Right kidney (tissue), 1 donor: ENCODE data around the gene VWA7.

Source experiments
- DNase-seq: peaks from one replicate; pipeline ENCODE4 v3.0.0-alpha.2; 2016

Gene VWA7

DNA sequence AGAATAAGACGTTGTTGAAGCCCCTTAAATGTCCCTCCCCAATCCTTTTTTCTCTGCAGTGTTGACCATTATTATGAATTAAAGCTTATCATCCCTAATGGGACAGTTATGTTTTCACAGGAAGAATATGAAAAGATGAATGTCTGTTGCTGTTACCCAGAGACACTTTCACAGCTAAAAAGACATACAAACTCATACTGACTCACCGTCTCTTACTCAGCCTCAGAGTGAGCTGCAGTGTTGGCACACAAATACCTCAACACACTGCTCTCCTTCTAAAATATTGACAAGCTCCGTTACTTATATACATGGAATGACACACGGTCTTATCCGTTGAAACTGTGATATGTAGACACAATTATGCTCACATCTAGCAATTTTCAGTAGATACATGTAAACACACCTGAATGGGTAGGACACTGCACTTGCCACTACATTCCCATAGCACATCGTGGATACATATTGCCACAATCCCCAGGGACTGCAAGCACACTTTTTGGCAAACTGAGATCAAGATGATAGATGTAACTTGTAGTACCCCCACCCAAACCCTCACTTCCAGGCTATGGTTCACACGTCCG, 24.3 kb downstream of the VWA7 start:
- DNase-seq = no peak

GRCh38 chr6:31750411-31751022, 26.6 kb downstream of the VWA7 start:
- DNase-seq = no peak

GRCh38 chr6:31749301-31750036, 27.7 kb downstream of the VWA7 start:
- DNase-seq = no peak

GRCh38 chr6:31744422-31744821, 32.7 kb downstream of the VWA7 start:
- no peak for DNase-seq

- no peak for DNase-seq
Observed at GRCh38 chr6:31742894-31743293, 34.2 kb downstream of the VWA7 start.

GRCh38 chr6:31741815-31742214, 35.3 kb downstream of the VWA7 start:
- no peak for DNase-seq

GRCh38 chr6:31740397-31741223, 36.5 kb downstream of the VWA7 start:
- DNase-seq = no peak

GRCh38 chr6:31739639-31740396, 37.3 kb downstream of the VWA7 start, which contains the start of gene MSH5:
Gene MSH5, plus strand, starts transcription at chr6:31740005. Its CDS starts 462 bp downstream, at chr6:31740467.
- DNase-seq = peak; percentile 94

- DNase-seq = peak; percentile 68
Observed at GRCh38 chr6:31737991-31738979, 38.8 kb downstream of the VWA7 start.

- no peak for DNase-seq
Observed at GRCh38 chr6:31737315-31737990, 39.7 kb downstream of the VWA7 start.

- peak; percentile 35 for DNase-seq
Observed at GRCh38 chr6:31736768-31737314, 40.3 kb downstream of the VWA7 start.

DNA sequence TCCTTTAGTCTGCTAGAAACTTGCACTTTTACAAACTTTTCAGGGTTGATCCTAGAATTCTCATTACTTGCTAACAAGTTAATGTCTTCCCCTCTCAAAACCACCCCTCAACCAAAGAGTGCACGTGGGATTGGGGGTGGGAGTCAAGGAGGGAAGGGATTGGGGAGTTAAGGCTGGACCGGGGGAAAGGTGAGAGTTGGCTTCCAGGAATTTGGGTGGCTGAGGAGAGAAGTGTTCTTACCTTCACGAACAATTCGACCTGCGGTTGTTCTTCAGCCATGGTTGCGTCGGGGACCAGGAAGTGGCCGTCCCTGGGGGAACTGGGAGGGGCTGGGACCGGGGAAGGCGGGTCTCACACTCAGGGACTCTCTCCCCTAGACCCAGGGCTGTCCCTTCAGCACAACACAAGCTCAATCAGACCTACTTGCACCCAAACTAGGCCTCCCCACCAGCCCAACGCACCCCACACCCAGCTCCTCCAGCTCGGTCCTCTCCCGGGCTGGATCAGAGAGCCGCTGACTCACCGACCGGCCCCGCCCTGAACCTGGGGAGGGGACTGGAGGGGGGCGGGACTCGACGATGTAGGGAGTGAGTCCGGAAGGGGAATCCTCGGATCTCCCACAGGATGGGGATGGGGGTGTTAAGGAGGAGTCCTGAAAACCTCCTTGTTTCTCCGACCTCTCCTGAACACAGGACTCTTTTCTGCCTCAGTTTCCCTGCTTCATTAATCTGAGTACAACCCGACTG, 40.9 kb downstream of the VWA7 start, which contains the start of gene CLIC1:
TSS of gene CLIC1 (minus strand) at position 510 of the 747 bp plus-strand sequence. CDS start at position 280, 230 bp downstream.
- peak; percentile 83 for DNase-seq

DNA sequence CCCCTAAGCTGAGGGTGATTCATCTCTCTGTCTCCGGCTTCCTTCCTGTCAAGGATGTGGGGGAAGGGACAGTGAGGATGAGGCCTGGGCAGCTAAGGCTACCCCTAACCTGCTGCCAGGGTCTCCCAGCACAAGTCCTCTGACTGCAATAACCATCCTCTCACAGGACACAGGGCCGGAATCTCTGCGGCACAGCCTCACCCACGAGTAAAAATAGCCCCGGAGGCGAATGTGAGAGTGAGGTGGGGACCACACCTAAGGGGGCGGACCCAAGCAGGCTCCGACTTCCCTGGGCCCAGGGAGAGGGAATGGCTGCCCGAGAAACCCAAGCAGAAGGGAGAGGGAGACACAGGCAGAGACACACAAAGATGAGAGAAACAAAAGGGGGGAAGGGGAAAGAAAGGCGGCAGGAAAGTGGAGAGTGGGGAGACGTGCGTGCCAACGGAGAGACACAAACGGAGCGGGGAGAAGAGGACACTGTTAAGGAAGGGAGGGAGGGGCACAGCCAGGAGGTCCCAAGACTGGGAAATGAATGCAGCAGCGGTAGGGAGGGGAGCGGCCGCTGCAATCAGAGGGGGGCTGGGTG, 42.2 kb downstream of the VWA7 start:
- DNase-seq = no peak

DNA sequence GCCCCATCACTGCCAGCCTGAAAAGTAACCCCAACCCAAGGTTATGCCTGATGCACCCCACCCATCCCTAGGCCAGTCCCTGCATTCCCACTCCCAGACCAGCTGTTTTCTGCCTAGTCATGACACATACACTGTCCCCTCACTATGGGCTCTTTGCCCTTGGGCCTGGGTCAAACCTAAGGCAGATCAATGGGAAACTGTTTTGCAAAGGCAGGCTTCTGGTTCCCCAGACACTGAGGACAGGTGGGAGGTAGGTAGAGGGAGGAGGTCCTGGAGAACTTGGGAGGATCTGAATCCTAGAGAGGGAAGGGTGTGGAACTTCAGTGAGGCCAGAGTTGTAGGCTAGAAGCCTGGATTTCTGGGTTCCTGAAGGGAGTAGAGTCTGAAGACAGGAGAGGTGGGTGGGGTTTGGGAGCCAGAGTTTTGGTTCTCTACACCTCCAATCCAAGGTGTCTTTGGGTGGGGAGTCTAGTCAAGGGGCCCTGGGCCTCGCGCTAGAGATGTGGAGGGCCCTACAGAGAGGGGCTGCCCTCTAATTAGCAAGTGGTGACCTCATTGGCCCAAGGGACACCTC, 42.8 kb downstream of the VWA7 start:
- no peak for DNase-seq

GRCh38 chr6:31733734-31734133, 43.4 kb downstream of the VWA7 start:
- no peak for DNase-seq

DNA sequence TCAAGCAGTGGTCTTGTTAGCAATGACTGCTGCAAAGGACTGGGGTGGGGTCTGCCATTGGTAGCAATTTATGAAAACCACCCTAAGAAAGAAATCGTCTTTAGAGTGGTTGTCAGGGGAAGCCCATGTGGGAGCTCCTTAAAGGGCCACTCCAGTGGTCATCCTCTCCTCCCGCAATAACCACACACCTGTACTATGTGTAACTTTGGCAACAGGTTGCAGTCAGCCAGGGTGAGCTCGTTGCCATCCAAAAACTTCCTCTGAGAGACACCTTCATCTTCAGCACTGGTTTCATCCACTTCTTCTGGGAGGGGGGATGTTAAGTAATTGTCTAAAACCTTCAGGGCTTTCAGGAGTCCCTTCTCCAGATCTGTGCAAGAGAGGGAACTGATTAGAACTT, 45.1 kb downstream of the VWA7 start:
- DNase-seq = no peak

- no peak for DNase-seq
Observed at GRCh38 chr6:31730631-31731086, 46.5 kb downstream of the VWA7 start.
